HEK293 (cell line): Measurements from ENCODE around the gene TRIM72.

Experiments
- GLIS1 ChIP-seq: fragments of 450-650 bp; formaldehyde crosslinking; IDR thresholded peaks from 2 replicates; pipeline ENCODE4 v1.5.1; 2016; ENCODE audit warnings: missing biosample characterization, missing genetic modification characterization
- REST ChIP-seq: fragments of 450-650 bp; formaldehyde crosslinking; IDR thresholded peaks from 2 replicates; pipeline ENCODE4 v1.5.1; 2016; ENCODE audit warnings: missing biosample characterization, missing genetic modification characterization
- ZNF132 ChIP-seq: fragments of 450-650 bp; formaldehyde crosslinking; IDR thresholded peaks from 2 replicates; pipeline ENCODE4 v1.5.1; 2017; ENCODE audit warnings: missing biosample characterization, missing genetic modification characterization, borderline replicate concordance
- ZNF138 ChIP-seq: fragments of 450-650 bp; formaldehyde crosslinking; IDR thresholded peaks from 2 replicates; pipeline ENCODE4 v1.5.1; 2016; ENCODE audit warnings: missing biosample characterization, missing genetic modification characterization, borderline replicate concordance
- ZNF140 ChIP-seq: fragments of 450-650 bp; formaldehyde crosslinking; IDR thresholded peaks from 2 replicates; pipeline ENCODE4 v1.5.1; 2016; ENCODE audit warnings: missing biosample characterization, missing genetic modification characterization
- ZNF274 ChIP-seq, 2 experiments: fragments of 200-500 bp in 1 of 2; fragments of 450-650 bp in 1 of 2; sonication (Bioruptor generic) in 1 of 2; formaldehyde crosslinking in 1 of 2; IDR thresholded peaks; 2 replicates each; pipeline versions ENCODE4 v1.5.1 to v1.6.1; 2014 to 2016; ENCODE audit warnings: borderline replicate concordance in 1 of 2, inconsistent platforms in 1 of 2, low read length in 1 of 2, missing biosample characterization in 1 of 2, missing genetic modification characterization in 1 of 2
- ZNF416 ChIP-seq: fragments of 450-650 bp; formaldehyde crosslinking; IDR thresholded peaks from 2 replicates; pipeline ENCODE4 v1.5.1; 2016; ENCODE audit warnings: missing biosample characterization, missing genetic modification characterization
- ZNF658 ChIP-seq: fragments of 450-650 bp; formaldehyde crosslinking; IDR thresholded peaks from 2 replicates; pipeline ENCODE4; 2016; ENCODE audit warnings: missing biosample characterization, missing genetic modification characterization
- TF ChIP-seq, protein P1 (sequence below): fragments of 450-650 bp; formaldehyde crosslinking; IDR thresholded peaks from 2 replicates; pipeline ENCODE4 v1.5.1; 2016; ENCODE audit warnings: missing biosample characterization, missing genetic modification characterization
- TF ChIP-seq, protein P2 (sequence below): fragments of 450-650 bp; formaldehyde crosslinking; IDR thresholded peaks from 2 replicates; pipeline ENCODE4 v1.5.1; 2016; ENCODE audit warnings: missing biosample characterization, missing genetic modification characterization

DNA sequence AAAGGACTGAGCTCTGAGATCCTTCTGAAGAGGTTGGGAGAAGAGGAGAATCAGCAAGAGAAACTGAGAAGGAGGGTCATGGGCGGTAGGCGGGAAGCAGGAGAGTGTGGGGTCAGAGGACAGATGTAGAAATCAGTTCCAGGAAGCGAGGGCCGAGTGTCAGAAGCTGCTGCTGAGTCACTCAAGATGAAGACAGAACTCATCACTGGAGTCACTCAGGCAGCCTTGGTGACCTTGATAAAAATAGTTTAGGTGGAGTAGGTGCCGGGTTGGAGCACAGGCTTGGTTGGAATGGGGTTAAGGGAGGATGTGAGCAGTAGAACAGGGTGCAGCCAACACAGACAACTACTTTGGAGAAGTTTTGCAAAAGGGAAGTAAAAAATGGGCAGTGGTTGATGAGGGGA, 39.7 kb downstream of the TRIM72 start:
- TF ChIP-seq ZNF658 (tag by site-specific recombination), result no peak
- no peak for TF ChIP-seq ZNF416 (tag by site-specific recombination)
- TF ChIP-seq, protein P1, sequence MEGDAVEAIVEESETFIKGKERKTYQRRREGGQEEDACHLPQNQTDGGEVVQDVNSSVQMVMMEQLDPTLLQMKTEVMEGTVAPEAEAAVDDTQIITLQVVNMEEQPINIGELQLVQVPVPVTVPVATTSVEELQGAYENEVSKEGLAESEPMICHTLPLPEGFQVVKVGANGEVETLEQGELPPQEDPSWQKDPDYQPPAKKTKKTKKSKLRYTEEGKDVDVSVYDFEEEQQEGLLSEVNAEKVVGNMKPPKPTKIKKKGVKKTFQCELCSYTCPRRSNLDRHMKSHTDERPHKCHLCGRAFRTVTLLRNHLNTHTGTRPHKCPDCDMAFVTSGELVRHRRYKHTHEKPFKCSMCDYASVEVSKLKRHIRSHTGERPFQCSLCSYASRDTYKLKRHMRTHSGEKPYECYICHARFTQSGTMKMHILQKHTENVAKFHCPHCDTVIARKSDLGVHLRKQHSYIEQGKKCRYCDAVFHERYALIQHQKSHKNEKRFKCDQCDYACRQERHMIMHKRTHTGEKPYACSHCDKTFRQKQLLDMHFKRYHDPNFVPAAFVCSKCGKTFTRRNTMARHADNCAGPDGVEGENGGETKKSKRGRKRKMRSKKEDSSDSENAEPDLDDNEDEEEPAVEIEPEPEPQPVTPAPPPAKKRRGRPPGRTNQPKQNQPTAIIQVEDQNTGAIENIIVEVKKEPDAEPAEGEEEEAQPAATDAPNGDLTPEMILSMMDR (tag by site-specific recombination), result no peak
- no peak for TF ChIP-seq ZNF274 (IDR thresholded peaks at IDR 0.05; ENCODE audit: low read length)
- TF ChIP-seq ZNF274 (tag by site-specific recombination; IDR thresholded peaks at IDR 0.05; ENCODE audit: borderline replicate concordance), result no peak
- TF ChIP-seq, protein P2, sequence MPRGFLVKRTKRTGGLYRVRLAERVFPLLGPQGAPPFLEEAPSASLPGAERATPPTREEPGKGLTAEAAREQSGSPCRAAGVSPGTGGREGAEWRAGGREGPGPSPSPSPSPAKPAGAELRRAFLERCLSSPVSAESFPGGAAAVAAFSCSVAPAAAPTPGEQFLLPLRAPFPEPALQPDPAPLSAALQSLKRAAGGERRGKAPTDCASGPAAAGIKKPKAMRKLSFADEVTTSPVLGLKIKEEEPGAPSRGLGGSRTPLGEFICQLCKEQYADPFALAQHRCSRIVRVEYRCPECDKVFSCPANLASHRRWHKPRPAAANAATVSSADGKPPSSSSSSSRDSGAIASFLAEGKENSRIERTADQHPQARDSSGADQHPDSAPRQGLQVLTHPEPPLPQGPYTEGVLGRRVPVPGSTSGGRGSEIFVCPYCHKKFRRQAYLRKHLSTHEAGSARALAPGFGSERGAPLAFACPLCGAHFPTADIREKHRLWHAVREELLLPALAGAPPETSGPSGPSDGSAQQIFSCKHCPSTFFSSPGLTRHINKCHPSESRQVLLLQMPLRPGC (tag by site-specific recombination), result no peak
- TF ChIP-seq GLIS1 (tag by site-specific recombination), result no peak
- no peak for TF ChIP-seq ZNF140 (tag by site-specific recombination)
- no peak for TF ChIP-seq ZNF138 (tag by site-specific recombination)
- TF ChIP-seq ZNF132, result no peak
- TF ChIP-seq REST, result no peak
